Mammary epithelial cell (primary cell): ENCODE results near the gene GATA6.

Source experiments
- EZH2 ChIP-seq: IDR thresholded peaks from 2 replicates; pipeline ENCODE4 v1.6.1; 2012; ENCODE audit warnings: low read length, inconsistent platforms, borderline replicate concordance
- TF ChIP-seq, protein P1 (sequence below), 2 donors: IDR thresholded peaks in 1 of 2; conservative IDR thresholded peaks in 1 of 2; 2 replicates each; pipeline ENCODE4 v1.5.1; 2011 to 2012; ENCODE audit warnings: inconsistent platforms in 2 of 2, low read length in 2 of 2, mild to moderate bottlenecking in 2 of 2, control low read depth in 1 of 2, low read depth in 1 of 2; ENCODE audit not compliant: insufficient read depth in 1 of 2; ENCODE audit errors: extremely low read depth in 1 of 2

DNA sequence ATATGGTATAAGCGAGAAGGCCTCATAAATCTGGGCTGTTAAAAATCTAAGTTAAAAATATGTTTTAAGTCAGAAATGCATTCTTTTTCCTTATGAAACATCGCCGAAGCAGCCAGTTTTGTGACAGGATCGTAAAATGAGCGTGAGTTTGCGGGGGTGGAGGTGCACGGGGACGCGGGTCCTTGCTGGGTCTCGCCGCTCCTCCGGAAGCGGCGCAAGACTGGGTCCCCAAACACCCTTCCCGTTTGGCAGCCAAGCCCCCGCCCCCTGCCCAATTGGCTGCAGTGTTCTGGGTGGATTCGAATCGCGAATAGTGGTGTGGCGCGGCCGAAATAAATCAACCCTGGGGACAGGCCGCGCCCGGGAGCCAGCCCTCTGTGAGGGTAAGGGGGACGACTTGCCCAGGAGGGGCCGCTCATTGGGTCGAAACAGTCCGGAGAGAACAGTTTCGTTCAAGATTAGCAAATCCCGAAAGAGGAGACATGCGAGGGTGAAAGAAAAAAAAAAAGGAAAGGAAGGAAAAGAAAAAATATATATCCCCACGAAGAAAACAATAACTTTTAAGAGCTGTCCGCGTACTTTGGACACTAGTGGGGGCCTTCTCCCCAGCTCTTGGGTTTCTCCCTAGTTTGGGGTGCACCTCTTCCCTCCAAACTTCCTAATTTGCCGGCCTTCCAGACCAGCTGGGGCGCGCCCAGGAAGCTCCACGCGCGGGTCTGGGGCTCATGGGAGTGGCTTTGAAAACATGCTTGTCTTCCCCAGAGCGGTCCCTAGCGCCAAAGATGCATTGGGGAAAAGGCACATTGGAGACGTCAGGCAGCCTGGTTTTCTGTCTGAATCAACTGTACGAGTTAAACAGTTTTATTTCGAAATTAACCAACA lies 3.1 kb upstream of the GATA6 start:
- TF ChIP-seq, protein P1, sequence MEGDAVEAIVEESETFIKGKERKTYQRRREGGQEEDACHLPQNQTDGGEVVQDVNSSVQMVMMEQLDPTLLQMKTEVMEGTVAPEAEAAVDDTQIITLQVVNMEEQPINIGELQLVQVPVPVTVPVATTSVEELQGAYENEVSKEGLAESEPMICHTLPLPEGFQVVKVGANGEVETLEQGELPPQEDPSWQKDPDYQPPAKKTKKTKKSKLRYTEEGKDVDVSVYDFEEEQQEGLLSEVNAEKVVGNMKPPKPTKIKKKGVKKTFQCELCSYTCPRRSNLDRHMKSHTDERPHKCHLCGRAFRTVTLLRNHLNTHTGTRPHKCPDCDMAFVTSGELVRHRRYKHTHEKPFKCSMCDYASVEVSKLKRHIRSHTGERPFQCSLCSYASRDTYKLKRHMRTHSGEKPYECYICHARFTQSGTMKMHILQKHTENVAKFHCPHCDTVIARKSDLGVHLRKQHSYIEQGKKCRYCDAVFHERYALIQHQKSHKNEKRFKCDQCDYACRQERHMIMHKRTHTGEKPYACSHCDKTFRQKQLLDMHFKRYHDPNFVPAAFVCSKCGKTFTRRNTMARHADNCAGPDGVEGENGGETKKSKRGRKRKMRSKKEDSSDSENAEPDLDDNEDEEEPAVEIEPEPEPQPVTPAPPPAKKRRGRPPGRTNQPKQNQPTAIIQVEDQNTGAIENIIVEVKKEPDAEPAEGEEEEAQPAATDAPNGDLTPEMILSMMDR (conservative IDR thresholded peaks at IDR 0.05 in 1 of 2, IDR thresholded peaks at IDR 0.05 in 1 of 2; ENCODE audit: extremely low read depth in 1 of 2, insufficient read depth in 1 of 2, low read depth in 1 of 2, low read length in 2 of 2), result no peak
- TF ChIP-seq EZH2, result peak; percentile 51
